Posterior cingulate gyrus (tissue), 11 donors: Measurements from ENCODE around the gene AIF1L.
A peak's percentile ranks its signal among the peaks of the same experiment; 100 is the strongest.

Experiments
- DNase-seq, 10 donors: peaks; one replicate each; pipeline versions ENCODE4 v3.0.0 to v3.0.0-alpha.2; 2020 to 2021; ENCODE audit warnings: mixed read lengths in 3 of 10
- intact Hi-C: fragments of 100-400 bp; cut with DNase I; formaldehyde crosslinking; loops from one replicate; pipeline ENCODE4 v1.15.1; 2023

The AIF1L gene

GRCh38 chr9:131096269-131097125, at the start of gene AIF1L:
Gene AIF1L (plus strand): TSS chr9:131096531. CDS start chr9:131096630, 99 bp downstream.
- intact Hi-C loops: loop anchor here (1.0 kb wide), 1 partner anchor 16 kb away; no protein-coding TSS in a partner anchor
- DNase-seq: peak; percentile 40 to 96 (median 69)

GRCh38 chr9:131046581-131047202, 49.6 kb upstream of the AIF1L start:
- intact Hi-C loops: loop anchor here (2.0 to 5.0 kb wide), 2 partner anchors 176 to 339 kb away; no protein-coding TSS in a partner anchor
- peak; percentile 31 to 96 (median 68) for DNase-seq

DNA sequence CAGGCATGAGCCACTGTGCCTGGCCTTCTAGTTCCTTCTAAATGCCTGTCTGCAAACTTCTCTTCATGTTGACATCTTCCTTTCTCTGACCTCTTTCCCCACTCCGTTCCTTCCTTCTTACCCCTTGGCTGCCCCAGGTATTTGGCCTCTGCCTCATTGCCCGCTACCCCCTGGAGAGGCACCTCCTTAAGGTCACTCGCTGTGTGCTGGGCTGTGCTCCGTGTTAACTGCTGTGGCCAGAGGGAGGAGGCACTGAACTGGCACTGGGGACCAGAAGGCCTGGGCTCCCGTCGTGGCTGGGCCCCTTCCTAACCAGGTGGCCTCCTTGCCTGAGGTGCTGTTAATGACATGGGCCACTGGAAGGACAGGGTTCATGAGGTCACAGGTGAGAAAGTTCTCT, 48.0 kb upstream of the AIF1L start:
- DNase-seq: no peak
- intact Hi-C loops: loop anchor here (5.0 kb wide), 1 partner anchor 341 kb away; no protein-coding TSS in a partner anchor

DNA sequence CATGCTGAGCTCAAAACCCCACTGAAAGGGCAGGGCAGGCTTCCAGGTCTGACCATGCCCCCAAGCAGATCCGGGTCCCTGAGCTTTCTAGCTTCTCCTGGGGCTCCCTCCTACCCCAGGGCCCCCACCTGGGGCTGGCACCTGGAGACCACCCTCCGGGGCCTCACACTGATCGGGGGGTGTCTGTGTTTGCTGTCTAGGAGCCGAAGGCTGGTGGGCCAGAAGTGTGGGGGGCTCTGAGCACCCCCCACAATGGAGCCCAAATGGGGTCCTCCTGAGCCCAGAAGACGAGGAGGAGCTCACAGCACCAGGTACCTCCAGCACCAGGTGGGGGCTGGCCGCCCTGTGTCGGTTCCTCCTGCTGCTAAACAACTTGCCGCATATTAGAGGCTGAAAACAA, 47.5 kb upstream of the AIF1L start:
- intact Hi-C loops: loop anchor here (5.0 kb wide), 1 partner anchor 342 kb away; no protein-coding TSS in a partner anchor

DNA sequence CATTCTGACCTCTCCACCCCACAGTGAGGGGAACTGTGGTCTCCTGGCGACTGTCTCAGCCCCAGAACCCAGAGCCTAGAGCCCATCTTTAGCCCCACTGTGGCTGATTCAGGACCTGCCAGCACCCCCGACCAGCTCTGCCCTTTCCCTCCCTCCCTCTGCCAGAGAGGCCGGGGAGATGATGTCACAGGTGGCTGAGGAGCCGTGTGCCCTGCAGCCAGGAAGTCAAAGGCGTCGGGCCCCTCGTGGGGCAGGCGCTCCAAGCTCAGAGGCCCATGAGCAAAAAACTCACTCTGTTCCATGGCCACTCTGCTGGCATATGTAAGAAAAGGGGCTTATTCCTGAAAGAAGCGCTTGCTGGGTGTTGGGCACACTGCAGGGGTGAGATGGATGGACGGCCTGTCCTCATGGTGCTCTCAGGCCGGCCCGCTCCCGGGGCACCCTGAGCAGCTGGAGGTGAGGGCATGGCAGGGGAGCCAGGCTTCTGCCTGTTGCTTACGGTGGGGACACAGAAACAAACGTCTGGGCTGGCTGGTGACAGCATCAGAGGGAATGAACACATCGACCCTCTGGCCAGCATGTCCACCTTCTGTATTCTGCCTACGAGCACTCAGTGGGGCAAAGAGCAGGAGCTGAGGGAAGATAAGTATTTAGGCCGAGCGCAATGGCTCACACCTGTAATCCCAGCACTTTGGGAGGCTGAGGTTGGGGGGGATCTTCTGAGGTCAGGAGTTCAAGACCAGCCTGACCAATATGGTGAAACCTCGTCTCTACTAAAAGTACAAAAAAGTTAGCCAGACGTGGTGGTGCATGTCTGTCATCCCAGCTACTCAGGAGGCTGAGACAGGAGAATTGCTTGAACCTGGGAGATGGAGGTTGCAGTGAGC, 46.3 kb upstream of the AIF1L start:
- intact Hi-C loops: loop anchor here (5.0 kb wide), 1 partner anchor 343 kb away; no protein-coding TSS in a partner anchor
- no peak for DNase-seq

More for the DNA sequence above, 47.5 kb upstream of the AIF1L start:
- no peak for DNase-seq

- DNase-seq: no peak
- intact Hi-C loops: no loop called here
Measured at GRCh38 chr9:131050831-131051230, 45.5 kb upstream of the AIF1L start.

- intact Hi-C loops: no loop called here
Measured at GRCh38 chr9:131051592-131052517, 44.5 kb upstream of the AIF1L start.

GRCh38 chr9:131053896-131054295, 42.4 kb upstream of the AIF1L start:
- intact Hi-C loops: no loop called here
- peak in 2 of 10 donors; percentile 11 to 26 for DNase-seq

More at GRCh38 chr9:131051592-131052517, 44.5 kb upstream of the AIF1L start:
- DNase-seq: no peak

GRCh38 chr9:131056781-131057506, 39.4 kb upstream of the AIF1L start:
- DNase-seq: no peak
- intact Hi-C loops: no loop called here

DNA sequence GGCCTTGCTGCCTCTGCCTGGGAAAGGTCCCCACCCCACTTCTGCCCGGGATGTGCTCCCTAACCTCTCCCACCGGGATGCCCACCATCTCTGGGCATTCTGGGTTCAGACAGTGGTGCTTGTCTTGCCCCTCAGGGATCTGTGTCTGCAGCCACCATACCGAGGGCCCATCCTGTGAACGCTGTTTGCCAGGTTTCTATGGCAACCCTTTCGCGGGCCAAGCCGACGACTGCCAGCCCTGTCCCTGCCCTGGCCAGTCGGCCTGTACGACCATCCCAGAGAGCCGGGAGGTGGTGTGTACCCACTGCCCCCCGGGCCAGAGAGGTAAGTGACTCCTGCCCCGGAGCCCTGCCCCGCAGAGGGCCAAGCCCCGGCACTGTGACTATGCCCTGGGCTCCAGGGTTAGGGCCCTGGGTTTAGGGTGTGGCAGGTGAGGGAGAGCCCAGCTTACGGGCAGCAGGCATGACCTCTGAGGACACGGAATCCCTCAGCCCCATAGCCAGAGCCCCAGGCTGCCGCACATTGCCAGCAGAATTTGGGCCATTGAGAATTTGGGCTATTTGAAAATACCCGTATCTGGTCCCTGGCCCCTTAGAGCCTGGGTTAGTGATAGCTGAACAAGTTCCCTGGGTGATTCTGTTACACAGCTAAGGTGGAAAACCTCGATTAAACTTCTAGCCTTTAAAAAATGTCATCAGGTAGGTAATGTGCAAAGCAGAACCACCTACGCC, 35.3 kb upstream of the AIF1L start:
- DNase-seq: no peak
- intact Hi-C loops: no loop called here

DNA sequence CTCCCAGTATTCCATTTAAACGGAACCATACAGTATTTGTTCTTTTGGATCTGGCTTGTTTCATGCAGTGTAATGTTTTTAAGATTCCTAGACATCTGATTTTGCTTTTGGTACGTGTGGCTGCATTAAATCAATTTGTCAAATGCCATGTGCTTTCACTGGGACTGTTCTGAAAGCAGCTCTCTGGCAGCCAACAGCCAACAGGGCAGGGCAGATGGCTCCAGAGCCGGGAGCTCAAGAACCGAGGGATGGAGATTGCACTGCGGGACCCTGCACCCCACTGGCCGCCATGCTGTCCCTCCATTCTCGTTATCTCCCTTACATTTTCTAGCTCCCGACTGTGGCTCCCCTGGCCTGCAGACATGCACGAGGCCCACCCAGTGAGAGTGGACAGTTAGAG, 33.4 kb upstream of the AIF1L start:
- DNase-seq: no peak
- intact Hi-C loops: no loop called here

- no peak for DNase-seq
- intact Hi-C loops: no loop called here
Measured at GRCh38 chr9:131065599-131065998, 30.7 kb upstream of the AIF1L start.

DNA sequence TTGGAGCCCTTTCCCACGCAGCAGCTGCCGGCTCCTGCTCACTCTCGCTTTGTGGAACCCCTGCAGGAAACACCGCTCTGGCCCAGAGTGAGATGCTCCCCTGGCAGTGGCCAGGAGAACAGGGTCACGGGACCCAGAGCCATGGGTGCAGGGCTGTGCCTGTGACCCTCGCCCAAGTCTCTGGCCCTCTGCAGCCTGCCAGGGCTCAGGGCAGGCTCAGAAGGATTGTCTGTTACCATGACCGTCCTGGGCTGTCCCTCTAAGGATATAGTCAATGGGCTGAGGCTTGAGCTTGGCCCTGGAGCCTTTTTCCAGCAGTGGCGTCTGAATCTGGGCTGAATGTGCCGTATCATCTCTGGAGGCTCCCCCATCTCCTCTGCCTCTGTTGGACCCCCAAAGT, 28.7 kb upstream of the AIF1L start:
- intact Hi-C loops: no loop called here
- DNase-seq: no peak

- no peak for DNase-seq
- intact Hi-C loops: no loop called here
Measured at GRCh38 chr9:131068076-131068816, 28.1 kb upstream of the AIF1L start.

DNA sequence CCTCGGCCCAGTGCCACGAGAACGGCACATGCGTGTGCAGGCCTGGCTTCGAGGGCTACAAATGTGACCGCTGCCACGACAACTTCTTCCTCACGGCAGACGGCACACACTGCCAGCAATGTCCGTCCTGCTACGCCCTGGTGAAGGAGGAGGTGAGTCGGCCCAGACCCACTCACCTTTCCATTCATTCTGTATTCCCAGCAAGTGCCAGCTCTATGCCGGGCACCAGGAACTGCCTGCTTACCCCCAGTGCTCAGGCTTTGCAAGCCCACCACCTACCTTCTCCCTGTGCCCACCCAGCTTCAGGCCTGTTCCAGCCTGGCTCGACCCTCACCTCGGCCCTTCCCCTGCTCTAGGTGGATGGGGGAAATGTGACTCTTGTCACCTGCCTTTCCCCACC, 26.6 kb upstream of the AIF1L start:
- intact Hi-C loops: no loop called here
- DNase-seq: no peak

- DNase-seq: no peak
- intact Hi-C loops: no loop called here
Measured at GRCh38 chr9:131072107-131072870, 24.0 kb upstream of the AIF1L start.

DNA sequence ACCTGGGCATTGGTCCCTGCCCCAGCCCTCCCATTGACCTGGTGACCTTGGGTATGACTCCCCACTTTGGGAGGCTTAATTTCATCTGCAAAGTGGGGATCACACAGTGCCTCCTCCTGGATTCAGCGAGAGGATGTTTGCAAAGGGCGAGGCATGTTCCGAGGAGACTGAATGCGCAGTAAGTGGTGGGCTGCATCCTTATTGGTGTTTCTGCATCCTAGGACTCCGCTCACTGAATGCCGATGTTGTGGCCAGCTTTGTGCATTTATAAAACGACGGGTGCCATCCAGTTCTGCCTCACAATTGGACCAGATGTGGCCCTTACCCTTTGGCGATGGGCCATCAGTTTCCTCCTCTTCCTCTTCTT, 23.5 kb upstream of the AIF1L start:
- intact Hi-C loops: no loop called here
- DNase-seq: no peak
